ENCODE measurements around the gene CREB3L4.
A peak's percentile ranks its signal among the peaks of the same experiment; 100 is the strongest.

Gene CREB3L4, protein sequence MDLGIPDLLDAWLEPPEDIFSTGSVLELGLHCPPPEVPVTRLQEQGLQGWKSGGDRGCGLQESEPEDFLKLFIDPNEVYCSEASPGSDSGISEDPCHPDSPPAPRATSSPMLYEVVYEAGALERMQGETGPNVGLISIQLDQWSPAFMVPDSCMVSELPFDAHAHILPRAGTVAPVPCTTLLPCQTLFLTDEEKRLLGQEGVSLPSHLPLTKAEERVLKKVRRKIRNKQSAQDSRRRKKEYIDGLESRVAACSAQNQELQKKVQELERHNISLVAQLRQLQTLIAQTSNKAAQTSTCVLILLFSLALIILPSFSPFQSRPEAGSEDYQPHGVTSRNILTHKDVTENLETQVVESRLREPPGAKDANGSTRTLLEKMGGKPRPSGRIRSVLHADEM

DNA sequence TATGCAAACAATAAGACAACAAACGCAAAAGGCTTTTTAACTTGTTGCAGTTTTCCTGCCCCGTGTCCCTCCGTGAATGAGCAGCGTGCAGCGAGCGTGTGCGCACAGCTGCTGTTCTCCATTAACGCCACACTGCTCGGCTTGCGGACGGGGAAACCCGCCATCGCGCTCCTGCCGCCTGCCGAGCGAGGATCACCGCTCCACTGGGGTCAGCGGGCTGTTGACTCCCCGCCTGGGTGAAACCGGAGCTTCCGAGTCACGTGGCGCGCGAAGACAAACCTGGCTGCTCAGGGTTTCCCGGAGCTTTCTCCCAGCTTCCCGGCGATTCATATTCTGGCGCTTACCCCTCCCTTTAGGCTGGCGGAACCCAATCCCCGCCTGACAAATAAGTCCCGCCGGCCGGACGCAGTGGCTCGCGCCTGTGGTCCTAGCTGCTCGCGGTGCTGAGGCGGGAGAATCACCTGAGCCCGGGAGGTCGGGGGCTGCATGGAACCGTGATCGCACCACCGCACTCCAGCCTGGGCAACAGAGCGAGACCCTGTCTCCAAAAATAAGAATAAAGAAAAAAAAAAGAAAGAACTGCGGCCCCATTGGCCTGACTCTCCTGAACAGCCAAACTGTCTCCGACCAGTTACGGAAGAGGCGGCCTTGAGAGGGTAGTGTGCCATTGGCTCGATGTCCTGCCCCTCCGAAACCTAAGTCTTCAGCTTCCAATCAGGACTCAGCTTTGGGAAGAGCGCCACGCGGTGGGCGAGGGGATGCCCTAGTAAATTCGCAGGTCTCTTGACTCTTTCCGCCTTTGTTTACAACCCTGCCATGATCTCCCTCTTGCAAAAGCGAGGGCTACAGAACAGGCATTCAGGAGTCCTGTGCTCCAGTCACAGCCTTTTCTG, at the start of gene CREB3L4:
CREB3L4 (plus strand) TSS at position 796 of the 893 bp plus-strand sequence. CDS start 624 bp downstream, outside the sequence.
- DNase-seq = peak; percentile 76

DNA sequence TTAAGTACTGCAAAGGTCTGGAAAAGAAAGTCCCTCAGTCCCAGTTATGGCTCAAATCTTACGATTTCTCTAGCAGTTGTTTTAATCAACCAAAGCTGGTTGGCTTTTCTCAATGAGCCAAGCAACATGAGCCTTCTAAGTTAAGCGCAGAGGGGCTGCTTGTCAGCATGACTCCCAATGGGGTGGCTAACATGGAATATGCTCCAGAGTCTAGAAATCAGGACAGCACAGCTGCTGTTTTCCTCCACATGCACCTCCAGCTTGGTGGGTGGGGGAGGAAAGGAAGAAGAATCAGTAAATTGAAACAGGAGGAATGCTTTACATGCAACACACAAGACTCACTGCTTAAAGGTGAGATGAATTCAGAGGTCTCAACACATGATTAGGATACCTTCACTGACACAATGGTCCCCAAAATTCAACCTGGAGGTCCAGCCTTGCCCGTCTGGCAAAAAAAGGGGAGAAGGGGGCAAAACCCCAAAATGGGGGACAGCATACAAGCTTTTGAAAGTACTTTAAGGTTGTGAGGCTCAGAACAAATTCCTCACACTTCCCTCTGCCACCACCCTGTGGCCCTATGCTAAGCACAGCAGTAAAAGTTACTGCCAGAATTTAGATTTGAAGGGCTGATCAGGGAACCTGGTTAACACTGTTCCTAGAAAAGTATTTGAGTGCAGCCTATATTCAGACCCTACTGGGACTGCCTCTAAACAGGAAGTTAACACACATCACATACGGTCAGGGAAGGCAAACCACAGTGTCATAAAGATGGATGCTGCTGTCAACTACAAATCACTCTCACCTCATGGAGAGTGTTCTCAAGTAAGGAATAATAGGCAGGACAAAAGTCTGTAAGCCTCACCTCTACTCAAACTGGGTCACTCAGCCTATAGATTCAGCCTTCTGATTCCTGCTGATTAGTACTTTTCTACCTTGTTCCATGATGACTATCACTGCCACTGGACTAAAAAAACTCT, 47.5 kb upstream of the CREB3L4 start:
- DNase-seq = no peak

- no peak for DNase-seq
Observed at GRCh38 chr1:153921080-153921802, 46.5 kb upstream of the CREB3L4 start.

DNA sequence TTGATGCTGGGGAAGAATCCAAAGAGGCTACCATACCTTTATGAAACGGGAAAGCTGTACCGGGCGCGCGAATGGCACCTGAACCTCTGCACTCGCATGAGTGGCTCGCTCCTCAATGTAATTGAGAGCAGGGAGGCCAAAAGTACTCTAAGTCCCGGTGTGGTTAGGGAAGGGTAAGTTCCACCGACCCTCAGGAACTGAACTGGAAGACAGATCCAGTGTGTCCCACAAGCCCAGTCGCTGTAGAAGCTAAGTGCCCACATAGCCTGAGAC, 46.0 kb upstream of the CREB3L4 start:
- no peak for DNase-seq

- no peak for DNase-seq
Observed at GRCh38 chr1:153922076-153922971, 45.4 kb upstream of the CREB3L4 start.

DNA sequence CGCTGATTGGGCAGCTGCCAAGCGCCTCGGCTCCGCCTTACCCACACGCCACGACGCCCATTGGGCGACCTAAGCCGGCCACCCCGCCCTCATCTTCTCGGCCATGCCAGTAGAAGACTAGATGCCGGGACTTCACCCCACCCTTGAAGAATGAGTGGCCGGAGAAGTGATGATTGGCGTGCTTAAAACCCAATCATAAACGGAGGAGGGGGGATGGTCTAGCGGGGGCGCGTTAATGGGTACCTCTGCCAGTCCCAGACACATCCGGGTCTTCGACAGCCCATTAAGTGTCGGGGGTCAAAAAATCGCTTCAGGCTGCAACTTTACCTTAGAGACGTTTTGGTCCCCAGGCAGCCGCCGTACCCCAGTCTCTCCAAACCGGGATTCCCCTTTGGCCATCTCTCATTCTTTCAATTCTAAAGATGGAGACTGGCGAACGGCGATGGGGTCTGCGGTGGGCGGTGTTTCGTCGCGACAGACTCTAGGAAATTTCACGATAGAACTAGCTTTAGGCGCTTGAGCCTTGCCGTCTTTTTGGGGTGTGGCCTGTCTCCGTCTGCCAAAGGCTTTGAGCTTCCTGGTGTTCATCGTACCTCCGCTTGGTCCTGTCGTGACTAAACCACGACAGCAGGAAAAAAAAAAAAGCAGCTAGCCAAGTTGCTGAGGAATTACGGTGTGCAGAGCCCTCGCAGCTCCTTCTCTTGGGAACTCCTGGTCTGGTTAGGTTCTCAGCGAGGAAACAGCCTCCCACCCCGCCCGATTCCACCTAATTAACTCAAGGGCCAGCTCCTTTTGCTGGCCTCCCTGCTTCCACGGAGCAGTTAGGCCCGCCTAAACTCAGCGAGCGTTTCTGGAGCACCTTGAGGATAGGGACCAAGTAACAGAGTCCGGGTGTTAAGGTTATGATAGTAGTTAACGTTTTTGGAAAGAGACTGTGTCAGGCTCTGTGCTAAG, 44.5 kb upstream of the CREB3L4 start, which contains the start of gene GATAD2B:
GATAD2B (minus strand) TSS at position 1 of the 954 bp plus-strand sequence. CDS start 94,625 bp downstream, outside the sequence.
- DNase-seq = peak; percentile 95

- no peak for DNase-seq
Observed at GRCh38 chr1:153926405-153926804, 41.3 kb upstream of the CREB3L4 start.

- DNase-seq = no peak
Observed at GRCh38 chr1:153928245-153928644, 39.5 kb upstream of the CREB3L4 start.

DNA sequence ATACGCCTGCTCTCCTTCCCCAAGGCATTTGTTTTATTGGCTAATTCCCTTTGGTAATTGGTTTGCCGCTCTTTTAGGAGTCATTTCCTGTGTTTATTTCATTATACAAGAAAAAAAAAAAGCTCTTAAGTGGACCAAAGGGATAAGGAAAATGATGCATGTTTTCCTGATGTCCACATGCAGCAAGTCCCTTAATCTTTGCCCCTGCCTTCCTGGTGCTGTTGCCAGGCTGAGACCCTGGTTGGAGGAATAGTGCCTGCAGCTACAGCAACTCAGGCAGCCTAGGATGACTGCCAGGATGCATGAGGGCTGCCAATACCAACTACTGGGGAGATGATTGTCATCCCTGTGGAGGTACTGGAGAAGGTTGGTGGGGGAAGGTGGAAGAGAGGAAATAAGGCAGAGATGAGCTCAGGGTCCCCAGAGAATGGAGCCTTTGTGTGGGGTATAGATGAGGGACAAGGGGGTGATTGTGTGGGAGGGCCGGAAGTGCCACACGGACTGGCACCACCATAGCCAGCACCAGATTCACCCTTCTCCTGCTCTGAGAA, 38.8 kb upstream of the CREB3L4 start:
- DNase-seq = no peak

- DNase-seq = no peak
Observed at GRCh38 chr1:153929426-153929825, 38.3 kb upstream of the CREB3L4 start.

- no peak for DNase-seq
Observed at GRCh38 chr1:153929981-153930948, 37.4 kb upstream of the CREB3L4 start.

DNA sequence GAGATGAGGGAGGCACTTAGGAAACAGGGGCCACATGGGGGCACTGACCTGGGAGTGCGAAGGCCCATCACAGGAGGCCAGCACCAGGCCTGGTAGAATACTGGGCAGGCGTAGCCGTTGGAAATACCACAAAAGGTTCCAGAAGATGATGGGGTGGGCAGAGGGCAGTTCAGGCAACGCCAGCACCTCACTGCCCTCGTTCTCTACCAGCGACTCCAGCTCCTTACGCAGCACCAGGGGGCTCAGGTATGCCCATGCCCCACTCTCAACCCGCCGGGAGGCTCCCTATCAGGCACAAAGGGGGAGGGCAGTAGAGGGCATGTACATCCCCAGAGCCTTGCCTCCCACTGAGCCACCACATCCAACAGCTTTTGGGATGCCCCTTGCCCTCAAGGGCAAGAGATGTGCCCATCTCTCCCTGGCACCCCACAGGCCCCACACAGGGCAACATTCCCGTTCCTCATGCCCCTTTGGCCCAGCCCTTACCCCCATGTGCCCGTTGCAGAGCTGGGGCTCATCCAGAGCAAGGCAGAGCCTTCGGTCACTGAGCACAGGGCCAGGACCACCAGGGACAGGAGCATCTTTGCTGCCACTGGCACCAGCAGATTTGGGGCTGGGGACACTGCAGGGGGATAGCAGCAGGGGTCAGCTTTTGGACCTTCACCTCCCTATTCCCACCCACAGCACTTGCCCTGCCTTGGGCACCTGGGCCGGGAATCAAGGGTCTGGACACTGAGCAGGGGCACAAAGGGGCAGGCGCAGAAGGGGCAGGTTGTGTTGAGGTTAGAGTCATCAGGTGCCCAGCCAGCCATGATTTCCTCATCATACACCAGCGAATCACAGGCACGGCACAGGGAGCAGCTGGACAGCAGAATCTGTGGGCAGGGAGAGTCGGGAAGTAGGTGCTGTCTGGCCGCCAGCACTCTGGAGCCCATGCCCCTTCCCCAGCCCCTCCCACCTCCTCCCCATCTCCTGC, 35.3 kb upstream of the CREB3L4 start:
- DNase-seq = no peak

DNA sequence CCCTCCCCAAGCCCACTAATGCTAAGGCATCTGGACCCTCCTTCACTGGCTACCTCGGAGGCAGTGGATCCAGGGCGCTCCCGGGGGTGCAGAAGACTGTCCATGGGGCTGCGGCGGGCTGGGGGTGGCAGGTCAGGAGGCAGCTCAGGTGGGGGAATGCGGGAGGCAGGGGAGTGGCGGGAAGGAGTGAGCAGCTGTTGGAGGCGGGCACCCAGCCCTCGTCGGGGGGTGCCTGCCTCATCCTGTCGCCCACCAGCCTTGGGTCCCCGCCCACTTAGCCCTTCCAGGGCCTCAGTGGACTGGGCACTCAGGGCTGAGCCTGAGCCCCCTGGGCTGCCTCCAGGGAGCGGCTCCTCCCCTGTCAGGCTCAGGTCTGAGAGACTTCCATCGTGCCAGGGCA, 34.3 kb upstream of the CREB3L4 start:
- DNase-seq = no peak

DNA sequence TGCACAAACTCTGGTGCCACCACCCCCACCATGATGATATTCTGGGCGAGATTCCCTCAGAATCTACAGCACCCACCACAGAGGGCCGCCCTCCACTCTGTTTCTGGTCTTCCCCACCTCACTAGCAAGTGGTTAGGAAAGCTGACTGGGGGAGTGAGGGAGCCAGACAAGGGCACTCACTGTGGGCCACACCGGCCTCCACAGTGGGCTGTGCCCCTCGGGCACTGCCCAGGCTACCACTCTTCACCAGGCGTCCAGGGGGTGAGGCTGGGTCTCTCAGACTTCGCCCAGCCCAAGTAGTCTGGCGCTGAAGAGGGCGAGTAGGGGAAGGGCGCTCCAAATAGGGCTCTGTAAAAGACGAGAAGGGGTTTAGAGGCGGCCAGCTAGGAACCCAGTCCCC, 33.7 kb upstream of the CREB3L4 start:
- no peak for DNase-seq

DNA sequence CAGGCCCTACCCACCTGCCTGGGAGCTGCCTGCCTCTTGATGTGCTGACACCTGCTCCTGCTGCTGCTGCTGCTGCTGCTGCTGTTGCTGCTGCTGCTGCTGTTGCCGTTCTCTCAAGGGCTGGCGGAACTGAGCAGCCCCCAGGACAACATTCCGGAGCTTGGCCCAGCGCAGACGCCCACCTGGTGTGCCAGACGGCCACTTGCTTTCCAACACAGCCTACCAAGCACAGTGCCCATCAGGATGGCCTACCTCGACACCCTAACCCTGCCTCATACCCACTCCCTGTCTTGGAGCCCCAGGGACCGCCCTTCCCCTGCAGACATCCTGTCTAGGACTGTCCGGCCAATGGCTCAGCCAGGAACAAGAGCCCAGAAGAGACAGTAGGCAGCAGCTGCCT, 33.0 kb upstream of the CREB3L4 start:
- DNase-seq = no peak

DNA sequence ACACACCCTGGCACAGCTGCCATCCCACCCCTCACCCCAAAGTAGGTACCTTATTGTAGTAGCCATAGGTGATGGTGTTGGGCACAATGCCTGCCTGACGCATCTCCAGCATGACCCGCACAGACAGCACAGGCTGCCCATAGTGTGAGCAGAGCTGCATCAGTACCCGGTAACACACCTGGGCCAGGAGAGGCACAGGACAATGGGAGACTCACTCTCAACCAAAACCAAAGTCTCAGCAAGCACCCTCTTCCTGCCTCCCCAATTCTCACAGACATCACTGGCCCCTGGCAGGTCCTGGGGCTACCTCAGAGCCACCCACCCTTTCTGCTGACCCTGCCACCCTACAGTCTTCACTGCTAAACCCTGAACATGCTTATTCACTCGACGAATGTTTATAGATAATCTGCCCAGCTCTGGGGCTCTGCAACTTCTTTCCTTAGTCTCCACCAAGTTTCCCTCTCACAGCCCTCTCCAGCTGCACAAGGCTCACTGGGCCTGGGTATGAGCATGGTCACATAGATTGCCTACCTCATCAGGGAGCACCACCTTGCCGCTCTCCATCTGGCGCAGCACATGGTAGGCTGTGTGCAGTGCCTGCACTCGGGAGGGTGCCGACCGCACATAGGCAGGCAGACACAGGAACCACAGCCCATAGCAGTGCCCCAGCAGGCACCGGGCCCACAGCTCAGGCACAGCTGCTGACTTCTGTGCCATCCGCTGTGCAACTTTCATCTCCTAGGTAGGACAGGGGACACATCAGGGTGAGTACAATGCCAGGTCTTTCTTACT, 31.5 kb upstream of the CREB3L4 start:
- no peak for DNase-seq

Data from GOT3 (cell line).